Middle frontal gyrus (tissue), 1 donor: ENCODE data around the gene CCDC51.
"Not testable (repeated sequence)": the region's sequence is repeated elsewhere in the genome, so short reads cannot be mapped to it uniquely, and the experiment has no call there.

Experiments used
- DNase-seq: peaks from one replicate; pipeline ENCODE4 v3.0.0-alpha.2; 2015; ENCODE audit warnings: low spot score; ENCODE audit errors: extremely low spot score

Gene CCDC51

DNA sequence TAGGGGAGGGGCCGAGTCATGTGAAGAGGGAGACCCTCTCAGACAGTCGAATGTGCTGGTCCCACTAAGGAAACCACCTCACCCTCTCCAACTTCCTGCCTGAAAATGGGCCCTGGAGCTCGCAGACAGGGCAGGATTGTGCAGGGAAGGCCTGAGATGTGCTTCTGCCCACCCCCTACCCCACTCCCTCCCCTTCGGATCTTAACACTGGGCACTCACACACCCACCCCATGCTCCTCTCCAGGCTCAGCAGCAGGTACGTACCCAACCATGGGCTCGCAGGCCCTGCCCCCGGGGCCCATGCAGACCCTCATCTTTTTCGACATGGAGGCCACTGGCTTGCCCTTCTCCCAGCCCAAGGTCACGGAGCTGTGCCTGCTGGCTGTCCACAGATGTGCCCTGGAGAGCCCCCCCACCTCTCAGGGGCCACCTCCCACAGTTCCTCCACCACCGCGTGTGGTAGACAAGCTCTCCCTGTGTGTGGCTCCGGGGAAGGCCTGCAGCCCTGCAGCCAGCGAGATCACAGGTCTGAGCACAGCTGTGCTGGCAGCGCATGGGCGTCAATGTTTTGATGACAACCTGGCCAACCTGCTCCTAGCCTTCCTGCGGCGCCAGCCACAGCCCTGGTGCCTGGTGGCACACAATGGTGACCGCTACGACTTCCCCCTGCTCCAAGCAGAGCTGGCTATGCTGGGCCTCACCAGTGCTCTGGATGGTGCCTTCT, 26.6 kb upstream of the CCDC51 start:
- DNase-seq, result no peak

GRCh38 chr3:48465531-48466378, 25.8 kb upstream of the CCDC51 start:
- DNase-seq, result peak; percentile 95

DNA sequence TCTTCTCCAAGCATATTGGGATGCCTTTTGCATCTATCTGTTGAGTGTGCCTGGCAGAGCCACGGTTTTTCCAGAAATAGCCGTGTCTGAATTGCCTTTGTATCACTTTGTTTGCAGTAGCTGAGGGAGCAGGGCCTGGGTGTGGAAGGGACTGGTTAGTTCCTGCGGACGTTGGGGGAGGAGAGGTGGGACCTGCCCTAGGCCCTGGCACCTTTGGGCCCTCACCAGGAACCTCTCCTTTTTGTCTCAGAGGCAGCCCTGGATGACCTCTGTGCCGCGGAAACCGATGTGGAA, 25.3 kb upstream of the CCDC51 start:
- DNase-seq, result no peak

- DNase-seq, result no peak
Measured at GRCh38 chr3:48464713-48465221, 24.8 kb upstream of the CCDC51 start.

- no peak for DNase-seq
Measured at GRCh38 chr3:48463703-48464102, 23.8 kb upstream of the CCDC51 start.

GRCh38 chr3:48461767-48462166, 21.8 kb upstream of the CCDC51 start:
- not testable (repeated sequence) for DNase-seq

- DNase-seq, result no peak
Measured at GRCh38 chr3:48460517-48460902, 20.6 kb upstream of the CCDC51 start.

DNA sequence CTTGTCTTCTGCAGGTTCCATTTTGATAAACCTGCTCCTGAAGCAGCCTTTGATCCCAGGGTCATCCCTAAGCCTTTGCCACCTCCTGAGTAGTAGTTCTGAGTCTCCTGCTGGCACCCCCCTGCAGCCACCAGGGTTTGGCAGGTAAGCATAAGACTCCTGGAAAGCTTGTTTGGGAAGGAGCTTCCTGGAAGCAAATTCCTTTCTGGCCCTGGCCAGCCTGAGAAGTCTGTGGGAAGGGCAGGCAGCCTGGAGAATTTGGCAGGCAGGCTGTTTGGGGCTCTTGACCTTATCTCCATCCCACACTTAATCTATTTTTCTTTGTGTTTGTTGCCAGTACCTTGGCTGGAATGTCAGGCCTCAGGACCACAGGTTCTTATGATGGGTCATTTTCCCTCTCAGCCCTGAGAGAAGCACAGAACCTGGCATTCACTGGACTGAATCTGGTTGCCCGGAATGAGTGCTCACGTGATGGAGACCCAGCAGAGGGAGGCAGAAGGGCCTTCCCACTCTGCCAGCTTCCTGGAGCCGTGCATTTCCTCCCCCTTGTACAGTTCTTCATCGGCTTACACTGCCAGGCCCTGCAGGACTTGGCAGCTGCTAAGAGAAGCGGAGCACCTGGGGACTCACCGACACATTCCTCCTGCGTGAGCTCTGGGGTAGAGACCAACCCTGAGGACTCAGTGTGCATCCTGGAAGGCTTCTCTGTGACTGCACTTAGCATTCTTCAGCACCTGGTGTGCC, 20.0 kb upstream of the CCDC51 start:
- DNase-seq, result no peak

GRCh38 chr3:48459331-48459730, 19.4 kb upstream of the CCDC51 start:
- no peak for DNase-seq

- no peak for DNase-seq
Measured at GRCh38 chr3:48456456-48456855, 16.5 kb upstream of the CCDC51 start.

- DNase-seq, result no peak
Measured at GRCh38 chr3:48451270-48451669, 11.4 kb upstream of the CCDC51 start.

DNA sequence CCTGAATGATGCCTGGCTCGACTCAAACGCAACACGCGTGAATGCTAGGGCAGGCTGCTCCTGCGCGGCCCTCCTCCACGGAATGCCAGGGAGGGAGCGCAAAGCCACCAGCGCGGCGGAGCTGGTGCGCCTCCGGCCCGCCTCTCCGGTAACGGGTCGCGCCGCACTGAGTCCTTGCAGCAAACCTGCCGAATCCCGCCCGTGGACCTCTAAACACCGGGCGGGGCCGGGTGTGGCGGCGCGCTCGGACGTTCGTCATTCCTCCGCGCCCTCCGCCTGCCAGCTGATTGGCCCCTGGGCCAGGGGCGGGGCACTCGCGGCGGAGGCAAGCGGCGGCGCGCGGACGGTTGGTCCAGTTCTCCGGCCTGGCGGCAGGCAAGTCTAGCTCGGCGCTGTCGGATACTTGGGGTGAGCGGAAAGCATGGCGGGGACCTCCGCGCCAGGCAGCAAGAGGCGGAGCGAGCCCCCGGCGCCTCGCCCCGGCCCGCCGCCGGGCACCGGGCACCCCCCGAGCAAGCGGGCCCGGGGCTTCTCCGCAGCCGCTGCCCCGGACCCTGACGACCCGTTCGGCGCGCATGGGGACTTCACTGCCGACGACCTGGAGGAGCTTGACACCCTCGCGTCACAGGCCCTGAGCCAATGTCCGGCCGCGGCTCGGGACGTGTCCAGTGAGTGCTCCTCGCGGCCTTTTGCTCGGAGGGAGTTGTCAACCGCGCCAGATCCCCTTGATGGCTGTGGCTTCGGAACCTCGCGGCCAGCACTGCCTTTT, 6.7 kb upstream of the CCDC51 start, which contains the start of gene ATRIP:
Gene ATRIP, plus strand, starts transcription at position 313 of the 769 bp plus-strand sequence. Its CDS starts 109 bp downstream, at position 422.
- peak; percentile 82 for DNase-seq

DNA sequence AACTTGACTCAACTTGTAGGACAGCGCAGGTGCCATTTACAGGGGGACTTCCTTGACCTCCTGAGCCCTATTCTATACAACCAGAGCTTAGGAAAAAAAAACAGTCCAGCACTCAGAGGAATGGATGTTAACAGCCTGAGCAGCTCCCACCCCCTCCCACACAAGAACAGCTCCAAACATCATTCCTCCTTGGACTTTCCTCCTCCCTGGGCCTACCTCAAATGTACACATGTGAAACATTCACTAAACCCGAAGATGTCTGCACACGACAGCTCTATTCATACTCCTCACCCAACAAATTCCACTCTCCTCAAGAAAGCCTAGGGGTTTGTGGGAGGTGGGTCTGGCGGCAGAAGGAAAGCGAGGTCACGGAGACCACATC, 6.1 kb upstream of the CCDC51 start:
- no peak for DNase-seq

GRCh38 chr3:48445277-48445882, 5.5 kb upstream of the CCDC51 start:
- DNase-seq, result no peak

- DNase-seq, result no peak
Measured at GRCh38 chr3:48441940-48442339, 2.0 kb upstream of the CCDC51 start.

GRCh38 chr3:48440590-48440958, 655 bp upstream of the CCDC51 start:
- DNase-seq, result no peak

DNA sequence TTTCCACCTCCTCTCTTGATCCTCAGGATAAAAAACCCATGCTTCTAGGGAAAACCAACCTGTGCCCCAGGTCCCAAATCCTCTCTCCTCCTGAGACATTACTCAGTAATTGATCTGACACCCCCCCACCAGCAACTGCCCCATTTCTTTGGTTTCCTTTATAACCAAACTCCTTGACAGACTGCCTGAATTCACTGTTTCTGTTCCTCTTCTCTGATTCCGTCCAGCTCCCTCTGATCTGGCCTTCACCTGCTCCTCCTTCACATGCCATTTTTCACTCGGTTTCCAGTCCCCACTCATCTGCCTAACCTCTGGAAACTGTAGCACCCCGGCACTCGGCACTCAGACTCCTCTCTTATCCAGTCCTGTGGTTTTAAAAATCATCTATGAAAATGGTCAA, 2.1 kb downstream of the CCDC51 start:
- DNase-seq, result no peak

- DNase-seq, result no peak
Measured at GRCh38 chr3:48436855-48437254, 3.1 kb downstream of the CCDC51 start.

- DNase-seq, result no peak
Measured at GRCh38 chr3:48436477-48436787, 3.5 kb downstream of the CCDC51 start.

DNA sequence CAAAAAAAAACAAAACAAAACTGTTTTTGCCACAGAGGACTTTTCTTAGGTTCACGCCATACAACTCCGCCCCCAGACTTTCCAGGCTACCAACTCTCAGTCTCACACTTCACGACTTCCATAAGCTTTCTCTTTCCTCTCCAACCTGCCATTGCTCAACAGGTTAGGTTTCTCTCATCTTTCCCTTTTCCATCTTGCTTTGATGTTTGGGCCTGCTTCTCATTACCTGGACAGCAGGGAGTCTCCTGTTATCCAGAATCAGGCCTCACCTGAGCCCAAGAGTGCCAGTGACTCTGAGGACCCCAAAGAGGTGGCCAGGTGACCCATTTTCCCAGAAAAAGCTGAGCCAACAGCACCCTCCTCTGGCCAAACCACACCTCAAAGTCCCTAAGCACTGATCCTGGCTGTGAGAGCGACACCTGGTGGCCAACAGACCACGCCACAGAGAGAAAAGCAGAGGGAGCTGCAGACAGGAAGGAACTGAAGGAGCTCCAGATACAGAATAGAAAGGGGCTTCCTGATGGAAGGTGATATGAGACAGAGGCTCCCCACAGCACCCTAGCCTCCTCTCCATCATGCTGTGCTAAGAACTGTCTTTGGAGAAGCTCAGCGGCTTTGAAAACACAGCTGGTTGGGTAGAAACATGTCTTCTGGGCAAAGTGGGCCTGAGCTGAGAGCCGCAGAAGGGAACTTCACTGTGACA, 4.0 kb downstream of the CCDC51 start:
- peak; percentile 89 for DNase-seq
